ENCODE data around the gene NT5C.
"Not testable (repeated sequence)": the region's sequence is repeated elsewhere in the genome, so short reads cannot be mapped to it uniquely, and the experiment has no call there.

NT5C gene

GRCh38 chr17:75153780-75154194 is 22.2 kb upstream of the NT5C start:
- Mint-ChIP-seq H3K9me3 (no peaks in the 10 kb centered on the region), H3K4me3 (peak overlapping the region; percentile 96), H3K27me3 (no peaks in the 10 kb centered on the region), H3K36me3 (ENCODE audit: low read depth) (peaks cover 40% of the 10 kb centered on the region), H3K4me1 (ENCODE audit: low read depth) (peaks cover 35% of the 10 kb centered on the region), H3K27ac (peak overlapping the region; percentile 92)
- no peak for DNase-seq

DNA sequence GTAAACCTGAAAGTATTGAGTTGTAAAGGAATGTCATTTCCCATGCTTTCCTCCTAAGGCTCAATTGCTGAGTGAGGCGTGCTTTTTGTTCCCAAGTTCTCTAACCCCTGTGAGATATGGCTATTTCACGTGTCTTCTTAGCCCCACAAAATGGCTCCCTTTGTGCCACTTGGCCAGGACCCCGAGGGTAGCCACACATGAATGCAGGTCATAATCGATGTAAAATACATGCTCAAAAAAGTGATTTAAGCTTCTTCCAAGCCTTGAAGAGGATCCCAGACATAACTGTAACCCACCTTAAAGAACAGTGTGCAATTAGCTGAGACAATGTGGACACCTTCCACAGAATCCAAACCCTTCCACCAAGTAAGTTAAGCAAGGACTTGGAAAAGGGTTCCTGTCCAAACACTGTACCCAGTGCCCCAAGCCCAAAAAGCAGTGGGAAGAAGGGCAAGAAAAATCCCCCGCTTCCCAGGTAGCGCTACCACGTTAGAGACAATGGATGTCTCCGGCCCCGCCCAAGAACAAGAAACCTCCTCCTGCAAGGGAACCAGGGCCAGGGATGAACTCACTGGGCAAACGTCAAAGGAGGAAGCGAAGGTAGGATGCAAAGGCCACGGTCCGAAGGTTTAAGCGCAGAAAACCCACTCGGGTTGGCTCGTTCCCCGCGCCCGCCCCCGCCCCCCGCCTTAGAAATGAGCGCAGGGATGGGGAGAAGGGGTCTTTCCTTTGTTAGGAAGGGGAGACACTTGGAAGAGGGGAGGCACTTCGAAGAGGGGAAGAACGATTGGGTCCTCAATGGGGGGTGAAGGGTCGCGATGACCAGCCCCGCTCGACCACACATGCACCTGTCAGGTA is 21.6 kb upstream of the NT5C start:
- peak overlapping the region; percentile 96 for H3K4me3 Mint-ChIP-seq
- H3K27me3 Mint-ChIP-seq, result no peaks in the 10 kb centered on the region
- DNase-seq, result peak; percentile 54
- H3K36me3 Mint-ChIP-seq (ENCODE audit: low read depth), result peaks cover 44% of the 10 kb centered on the region
- H3K9me3 Mint-ChIP-seq, result no peaks in the 10 kb centered on the region
- H3K27ac Mint-ChIP-seq, result peak overlapping the region; percentile 92
- peaks cover 37% of the 10 kb centered on the region for H3K4me1 Mint-ChIP-seq (ENCODE audit: low read depth)

- H3K27me3 Mint-ChIP-seq, result no peaks in the 10 kb centered on the region
- DNase-seq, result no peak
- peak overlapping the region; percentile 92 for H3K27ac Mint-ChIP-seq
- peak overlapping the region; percentile 96 for H3K4me3 Mint-ChIP-seq
- H3K36me3 Mint-ChIP-seq (ENCODE audit: low read depth), result peaks cover 48% of the 10 kb centered on the region
- no peaks in the 10 kb centered on the region for H3K9me3 Mint-ChIP-seq
- H3K4me1 Mint-ChIP-seq (ENCODE audit: low read depth), result peaks cover 37% of the 10 kb centered on the region
These were observed 21.0 kb upstream of the NT5C start for GRCh38 chr17:75152523-75152921.

GRCh38 chr17:75151930-75152329 is 20.4 kb upstream of the NT5C start:
- peaks cover 52% of the 10 kb centered on the region for H3K36me3 Mint-ChIP-seq (ENCODE audit: low read depth)
- peak overlapping the region; percentile 92 for H3K27ac Mint-ChIP-seq
- no peaks in the 10 kb centered on the region for H3K9me3 Mint-ChIP-seq
- peaks cover 37% of the 10 kb centered on the region for H3K4me1 Mint-ChIP-seq (ENCODE audit: low read depth)
- H3K4me3 Mint-ChIP-seq, result peak overlapping the region; percentile 96
- no peak for DNase-seq
- H3K27me3 Mint-ChIP-seq, result no peaks in the 10 kb centered on the region

DNA sequence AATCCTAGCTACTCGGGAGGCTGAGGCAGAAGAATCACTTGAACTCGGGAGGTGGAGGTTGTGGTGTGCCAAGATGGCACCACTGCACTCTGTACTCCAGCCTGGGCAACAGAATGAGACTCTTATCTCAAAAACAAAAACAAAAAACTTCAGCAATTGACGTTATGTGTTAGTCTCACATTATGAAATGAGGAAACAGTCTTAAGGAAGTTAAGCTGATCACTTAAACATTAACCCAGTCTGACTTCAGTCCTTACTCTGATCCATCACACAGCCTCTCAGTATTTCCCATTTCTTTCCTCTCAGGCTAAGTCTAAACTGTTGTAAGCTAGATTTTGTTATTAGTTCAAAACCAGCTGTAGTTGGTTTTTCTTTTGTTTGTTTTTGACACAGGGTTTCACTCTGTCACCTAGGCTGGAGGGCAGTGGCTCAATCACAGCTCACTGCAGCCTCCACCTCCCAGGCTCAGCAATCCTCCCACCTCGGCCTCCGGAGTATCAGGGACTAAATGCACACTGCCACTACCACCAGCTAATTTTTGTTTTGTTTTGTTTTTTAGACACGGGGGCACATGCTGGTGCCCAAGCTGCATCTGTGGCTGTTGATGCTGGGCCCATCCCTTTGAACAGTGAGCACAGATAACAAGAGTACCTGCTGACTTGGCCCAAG is 16.5 kb upstream of the NT5C start:
- Mint-ChIP-seq H3K4me1 (ENCODE audit: low read depth) (peaks cover 23% of the 10 kb centered on the region), H3K36me3 (ENCODE audit: low read depth) (peaks cover 79% of the 10 kb centered on the region), H3K9me3 (no peaks in the 10 kb centered on the region), H3K27ac (peak overlapping the region; percentile 61), H3K4me3 (no peak overlapping the region), H3K27me3 (no peaks in the 10 kb centered on the region)
- DNase-seq, result no peak

DNA sequence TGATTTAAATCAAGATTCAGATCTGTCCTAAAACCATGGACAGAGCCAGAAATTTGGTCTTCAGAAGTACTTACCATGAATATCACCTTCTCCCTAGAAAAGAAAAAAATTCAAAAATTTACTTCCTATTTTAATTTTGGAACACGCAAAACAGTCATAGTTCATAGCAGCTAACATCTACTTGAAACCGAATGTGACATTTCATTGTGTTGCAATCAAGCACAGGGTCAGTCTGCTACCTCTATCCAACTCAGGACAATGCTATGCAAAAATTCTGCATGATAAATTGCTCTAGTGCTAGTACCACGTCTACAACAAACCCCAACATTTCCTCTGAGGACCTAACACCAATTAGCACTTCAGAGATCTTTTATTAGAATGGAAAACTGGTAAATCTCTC is 15.1 kb upstream of the NT5C start:
- no peak for DNase-seq
- Mint-ChIP-seq H3K27me3 (no peaks in the 10 kb centered on the region), H3K9me3 (no peaks in the 10 kb centered on the region), H3K4me1 (ENCODE audit: low read depth) (peaks cover 14% of the 10 kb centered on the region), H3K4me3 (no peak overlapping the region), H3K36me3 (ENCODE audit: low read depth) (peaks cover 78% of the 10 kb centered on the region), H3K27ac (peak overlapping the region; percentile 2)

DNA sequence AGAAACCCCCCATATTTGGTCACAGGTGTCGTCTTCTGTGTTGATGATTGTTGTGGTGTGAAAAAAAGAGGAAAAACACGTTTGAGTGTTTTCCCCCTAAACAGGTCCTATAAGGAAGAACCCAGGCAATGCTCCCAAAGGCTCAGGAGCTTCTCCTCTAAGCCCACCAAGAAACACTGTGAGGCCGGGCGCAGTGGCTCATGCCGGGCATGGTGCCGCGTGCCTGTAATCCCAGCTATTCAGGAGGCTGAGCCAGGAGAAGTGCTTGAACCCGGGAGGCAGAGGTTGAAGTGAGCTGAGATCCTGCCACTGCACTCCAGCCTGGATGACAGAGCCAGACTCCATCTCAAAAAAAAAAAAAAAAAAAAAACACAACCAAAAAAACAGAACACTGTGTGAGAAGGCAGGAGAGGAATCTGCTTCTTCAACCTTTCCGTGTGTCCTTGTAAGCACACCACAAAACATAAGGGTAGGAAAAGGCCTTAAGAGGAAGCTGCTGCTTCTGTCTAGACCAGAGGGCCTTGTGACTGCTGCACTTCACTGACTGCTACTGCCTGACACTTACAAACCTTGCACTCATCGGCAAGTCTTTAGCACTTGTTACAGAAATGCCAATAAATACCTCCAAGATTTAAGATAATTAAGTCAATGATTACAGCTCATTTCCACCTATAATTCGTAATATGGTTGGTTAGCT is 13.4 kb upstream of the NT5C start:
- H3K36me3 Mint-ChIP-seq (ENCODE audit: low read depth), result peaks cover 94% of the 10 kb centered on the region
- peaks cover 21% of the 10 kb centered on the region for H3K4me1 Mint-ChIP-seq (ENCODE audit: low read depth)
- no peaks in the 10 kb centered on the region for H3K27me3 Mint-ChIP-seq
- H3K27ac Mint-ChIP-seq, result peak overlapping the region; percentile 18
- no peaks in the 10 kb centered on the region for H3K9me3 Mint-ChIP-seq
- H3K4me3 Mint-ChIP-seq, result no peak overlapping the region
- DNase-seq, result no peak

DNA sequence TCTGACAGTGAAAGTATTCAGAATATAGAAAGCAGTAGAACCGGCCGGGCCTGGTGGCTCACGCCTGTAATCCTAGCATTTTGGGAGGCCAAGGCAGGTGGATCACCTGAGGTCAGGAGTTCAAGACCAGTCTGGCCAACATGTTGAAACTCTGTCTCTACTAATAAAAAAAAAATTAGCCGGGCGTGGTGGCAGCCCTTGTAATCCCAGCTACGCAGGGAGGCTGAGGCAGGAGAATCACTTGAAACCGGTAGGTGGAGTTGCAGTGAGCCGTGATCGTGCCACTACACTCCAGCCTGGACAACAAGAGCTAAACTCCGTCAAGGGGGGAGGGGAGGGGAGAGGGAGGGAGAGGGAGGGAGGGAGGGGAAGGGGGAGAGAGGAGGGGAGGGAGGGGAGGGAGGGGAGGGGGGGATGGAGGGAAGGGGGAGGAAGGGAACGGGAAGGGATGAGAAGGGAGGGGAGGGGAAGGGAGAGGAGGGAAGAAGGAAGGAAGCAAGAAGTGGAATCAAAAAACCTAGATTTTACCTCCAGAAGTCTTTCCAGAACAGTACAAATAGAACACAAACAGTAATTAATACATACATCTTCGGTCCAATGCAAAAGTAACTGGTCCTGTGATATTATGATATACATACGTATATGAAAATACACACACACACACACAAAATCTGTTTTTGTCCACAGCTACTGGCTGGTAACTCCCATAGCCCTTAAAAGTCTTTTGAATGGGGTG is 10.9 kb upstream of the NT5C start:
- DNase-seq, result no peak
- Mint-ChIP-seq H3K27ac (no peak overlapping the region), H3K4me1 (ENCODE audit: low read depth) (peaks cover 15% of the 10 kb centered on the region), H3K27me3 (no peaks in the 10 kb centered on the region), H3K36me3 (ENCODE audit: low read depth) (peaks cover 93% of the 10 kb centered on the region), H3K9me3 (no peaks in the 10 kb centered on the region), H3K4me3 (no peak overlapping the region)

DNA sequence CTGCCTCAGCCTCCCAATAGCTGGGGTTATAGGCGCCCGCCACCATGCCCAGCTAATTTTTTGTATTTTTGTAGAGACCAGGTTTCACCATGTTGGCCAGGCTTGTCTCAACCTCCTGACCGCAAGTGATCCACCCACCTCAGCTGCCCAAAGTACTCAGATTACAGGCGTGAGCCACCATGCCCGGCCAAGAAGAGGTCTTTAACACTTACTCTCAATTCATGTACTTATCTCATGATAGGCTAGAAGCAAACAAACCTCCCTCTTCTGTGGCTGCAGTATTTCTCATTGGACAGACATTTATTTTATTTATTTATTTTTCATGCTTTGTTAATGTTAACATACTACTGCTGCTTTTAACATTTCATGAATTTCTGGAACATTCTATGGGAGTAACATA is 7.0 kb upstream of the NT5C start:
- DNase-seq, result no peak
- Mint-ChIP-seq H3K4me3 (no peak overlapping the region), H3K4me1 (ENCODE audit: low read depth) (peaks cover 18% of the 10 kb centered on the region), H3K9me3 (no peaks in the 10 kb centered on the region), H3K27me3 (no peaks in the 10 kb centered on the region), H3K27ac (peak overlapping the region; percentile 44), H3K36me3 (ENCODE audit: low read depth) (peaks cover 80% of the 10 kb centered on the region)

DNA sequence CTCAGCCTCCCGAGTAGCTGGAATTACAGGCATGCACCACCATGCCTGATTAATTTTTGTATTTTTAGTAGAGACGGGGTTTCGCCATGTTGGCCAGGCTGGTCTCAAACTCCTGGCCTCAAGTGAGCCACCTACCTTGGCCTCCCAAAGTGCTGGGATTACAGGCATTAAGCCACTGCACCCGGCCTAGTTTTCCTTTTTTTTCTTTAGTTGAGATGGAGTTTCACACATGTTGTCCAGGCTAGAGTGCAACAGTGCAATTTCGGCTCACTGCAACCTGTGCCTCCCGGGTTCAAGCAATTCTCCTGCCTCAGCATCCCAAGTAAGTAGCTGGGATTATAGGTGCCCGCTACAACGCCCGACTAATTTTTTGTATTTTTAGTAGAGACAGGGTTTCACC is 6.2 kb upstream of the NT5C start:
- Mint-ChIP-seq H3K27ac (peak overlapping the region; percentile 50), H3K36me3 (ENCODE audit: low read depth) (peaks cover 72% of the 10 kb centered on the region)

DNA sequence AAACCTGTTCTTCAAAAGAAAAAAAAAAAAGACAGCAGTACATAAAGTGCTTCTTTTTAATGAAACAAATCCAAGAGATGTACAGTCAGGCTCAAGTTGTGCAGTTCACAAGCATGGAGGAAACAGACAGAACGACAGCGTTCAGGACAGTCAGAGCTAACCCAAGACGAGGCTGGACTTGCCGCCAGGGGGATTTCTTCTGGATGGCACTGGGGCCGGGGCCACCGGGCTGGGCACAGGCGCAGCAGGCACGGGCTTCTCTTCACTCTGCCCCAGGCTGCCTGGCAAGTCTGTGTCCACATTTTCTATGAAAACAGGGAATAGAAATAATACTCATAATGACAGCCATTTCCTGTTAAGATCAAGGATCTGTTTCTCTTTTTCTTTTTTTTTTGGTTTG is 4.4 kb upstream of the NT5C start:
- Mint-ChIP-seq H3K4me1 (ENCODE audit: low read depth) (peaks cover 18% of the 10 kb centered on the region), H3K9me3 (no peaks in the 10 kb centered on the region), H3K36me3 (ENCODE audit: low read depth) (peaks cover 66% of the 10 kb centered on the region), H3K4me3 (no peak overlapping the region), H3K27ac (peak overlapping the region; percentile 51), H3K27me3 (no peaks in the 10 kb centered on the region)
- no peak for DNase-seq

More for the DNA sequence above, 6.2 kb upstream of the NT5C start:
- DNase-seq, H3K27me3 Mint-ChIP-seq, H3K9me3 Mint-ChIP-seq, H3K4me3 Mint-ChIP-seq: not testable (repeated sequence)
- peaks cover 20% of the 10 kb centered on the region for H3K4me1 Mint-ChIP-seq (ENCODE audit: low read depth)

DNA sequence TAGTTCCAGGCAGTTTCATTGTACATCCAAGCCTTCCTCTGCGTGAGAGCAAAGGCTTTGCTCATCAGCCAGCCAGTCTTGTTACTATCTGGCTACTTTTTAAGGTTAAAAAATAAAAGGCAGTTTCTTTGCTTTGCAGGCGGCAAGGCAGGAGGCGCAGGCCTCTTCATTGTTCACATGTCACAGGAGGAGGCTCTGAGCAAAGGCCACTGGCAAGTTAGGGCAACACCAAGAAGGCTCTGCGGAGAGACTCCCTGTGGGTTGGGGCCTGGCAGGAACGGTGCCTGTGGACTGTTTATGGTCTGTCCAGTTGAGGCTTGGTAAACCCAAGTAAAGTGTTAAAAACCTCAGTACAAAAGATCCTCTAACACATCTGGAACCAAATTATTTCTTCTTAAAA is 3.9 kb upstream of the NT5C start:
- Mint-ChIP-seq H3K36me3 (ENCODE audit: low read depth) (peaks cover 66% of the 10 kb centered on the region), H3K4me3 (no peak overlapping the region), H3K4me1 (ENCODE audit: low read depth) (peaks cover 18% of the 10 kb centered on the region), H3K27ac (peak overlapping the region; percentile 1), H3K27me3 (no peaks in the 10 kb centered on the region), H3K9me3 (no peaks in the 10 kb centered on the region)
- DNase-seq, result no peak

DNA sequence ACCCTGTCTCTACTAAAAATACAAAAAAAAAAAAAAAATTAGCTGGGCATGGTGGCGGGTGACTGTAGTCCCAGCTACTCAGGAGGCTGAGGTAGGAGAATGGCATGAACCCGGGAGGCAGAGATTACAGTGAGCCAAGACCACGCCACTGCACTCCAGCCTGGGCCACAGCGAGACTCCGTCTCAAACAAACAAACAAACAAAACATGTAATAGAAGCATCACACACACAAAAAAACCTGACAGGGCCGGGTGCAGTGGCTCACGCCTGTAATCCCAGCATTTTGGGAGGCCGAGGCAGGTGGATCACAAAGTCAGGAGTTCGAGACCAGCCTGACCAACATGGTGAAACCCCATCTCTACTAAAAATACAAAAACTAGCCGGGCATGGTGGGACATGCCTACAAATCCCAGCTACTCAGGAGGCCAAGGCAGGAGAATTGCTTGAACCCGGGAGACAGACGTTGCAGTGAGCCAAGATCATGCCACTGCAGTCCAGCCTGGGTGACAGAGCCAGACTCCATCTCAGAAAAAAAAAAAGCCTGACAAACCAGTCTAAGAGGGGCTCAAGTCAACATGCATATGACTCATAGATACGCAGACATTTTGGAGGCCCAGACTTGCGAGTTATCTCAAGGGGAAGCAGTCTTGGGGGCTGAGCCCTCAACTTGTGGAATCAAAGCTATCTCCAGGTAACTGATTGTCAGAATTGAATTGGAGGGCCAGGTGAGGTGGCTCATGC is 2.2 kb upstream of the NT5C start:
- peaks cover 24% of the 10 kb centered on the region for H3K4me1 Mint-ChIP-seq (ENCODE audit: low read depth)
- not testable (repeated sequence) for H3K27me3 Mint-ChIP-seq, H3K9me3 Mint-ChIP-seq, DNase-seq, H3K4me3 Mint-ChIP-seq
- H3K27ac Mint-ChIP-seq, result peak overlapping the region; percentile 40
- peaks cover 66% of the 10 kb centered on the region for H3K36me3 Mint-ChIP-seq (ENCODE audit: low read depth)

- no peak for DNase-seq
- peak overlapping the region; percentile 89 for H3K4me3 Mint-ChIP-seq
- H3K27me3 Mint-ChIP-seq, result no peaks in the 10 kb centered on the region
- H3K36me3 Mint-ChIP-seq (ENCODE audit: low read depth), result peaks cover 63% of the 10 kb centered on the region
- H3K27ac Mint-ChIP-seq, result peak overlapping the region; percentile 75
- H3K4me1 Mint-ChIP-seq (ENCODE audit: low read depth), result peaks cover 24% of the 10 kb centered on the region
- H3K9me3 Mint-ChIP-seq, result no peaks in the 10 kb centered on the region
These were observed 1.5 kb upstream of the NT5C start for GRCh38 chr17:75133001-75133400.

Data from activated T-cell treated with anti-CD3 and anti-CD28 coated beads, Interleukin-2, amount 50 U/mL, for 24 hours (primary cell).